Adrenal gland (tissue), 12 donors: ENCODE measurements around the gene AK3. TPM values are rescaled to one million over a fixed set of nuclear protein-coding genes. Genes with fewer than 3 reads are reported as not detected.

Experiments used
- DNase-seq, 7 donors: peaks; one replicate each; pipeline ENCODE4 v3.0.0-alpha.2; 2019 to 2020
- H3K27ac ChIP-seq, 5 donors: fragments of 200-600 bp; sonication (generic) in 4 of 5; 1 replicate in 3 of 5; 2 replicates in 2 of 5; pipeline versions ENCODE4 v1.5.1 to v1.8.0; 2016 to 2020; ENCODE audit warnings: mild to moderate bottlenecking in 1 of 5
- H3K27me3 ChIP-seq: fragments of 200-600 bp; 2 replicates; pipeline ENCODE4 v1.8.0; 2021
- H3K36me3 ChIP-seq, 2 donors: fragments of 200-600 bp; replicated peaks in 1 of 2; 1 replicate in 1 of 2; 2 replicates in 1 of 2; pipeline versions ENCODE4 v1.5.1 to v1.8.0; 2018 to 2022
- H3K4me1 ChIP-seq, 2 donors: fragments of 200-600 bp; replicated peaks in 1 of 2; 1 replicate in 1 of 2; 2 replicates in 1 of 2; pipeline versions ENCODE4 v1.5.1 to v1.8.0; 2018 to 2021
- H3K4me3 ChIP-seq, 4 donors: fragments of 200-600 bp; sonication (generic) in 3 of 4; one replicate each; pipeline ENCODE4 v1.5.1; 2016 to 2018
- H3K9me3 ChIP-seq, 3 donors: fragments of 200-600 bp; sonication (generic) in 1 of 3; replicated peaks in 1 of 3; 1 replicate in 2 of 3; 2 replicates in 1 of 3; pipeline versions ENCODE4 v1.5.1 to v1.8.0; 2016 to 2021
- CTCF ChIP-seq, 6 experiments: fragments of 450-650 bp in 4 of 6; fragments of 200-600 bp in 2 of 6; sonication (generic) in 1 of 6; IDR thresholded peaks; 1 replicate in 5 of 6; 2 replicates in 1 of 6; pipeline versions ENCODE4 v1.5.1 to v1.8.0; 2016 to 2021; ENCODE audit warnings: antibody characterized with exemption in 6 of 6, mild to moderate bottlenecking in 2 of 6, moderate library complexity in 1 of 6
- POLR2A ChIP-seq, 2 donors: fragments of 450-650 bp; IDR thresholded peaks; one replicate each; pipeline ENCODE4 v1.6.1; 2017; ENCODE audit warnings: antibody characterized with exemption in 2 of 2, mild to moderate bottlenecking in 2 of 2, moderate library complexity in 1 of 2
- WGBS, 4 donors: extraction: QIAGEN DNeasy Blood & Tissue Kit in 2 of 4; methylation state at CpG; one replicate each; pipeline versions ENCODE4 v1.1.5 to v1.1.7; 2013 to 2017; 5-methylcytosine and 5-hydroxymethylcytosine counted together
- intact Hi-C, 2 donors: fragments of 100-400 bp; cut with DNase I; formaldehyde crosslinking; loops; one replicate each; pipeline versions ENCODE4 v1.14.1 to v1.15.0; 2022 to 2023
- polyA plus RNA-seq, 3 donors: library from polyadenylated mRNA; stranded (reverse); fragments of 200-250 nt in 2 of 3; fragments of 350-450 nt in 1 of 3; fragmentation: Illumina TruSeq in 1 of 3; extraction: RNeasy Lipid Tissue Mini Kit (QIAGEN cat#74804) in 1 of 3; gene quantifications; one replicate each; pipeline ENCODE4 v1.2.3, GENCODE V29; 2013 to 2014
- total RNA-seq, 9 donors: library from RNA; depleted of rRNA in 4 of 9; stranded (reverse); fragments of >200 nt in 4 of 9; fragments of 120-200 nt in 1 of 9; fragmentation: NEBNext Ultra II Directional in 1 of 9; extraction: Animal tissue kit (Norgen Biotek cat#: 25700) in 1 of 9; gene quantifications; one replicate each; pipeline versions ENCODE4 v1.1.0 to v1.2.4, GENCODE V29; 2013 to 2023
- donor health status: healthy with polysubstance abuse.
- donor health status: Bipolar disorder and iron deficiency.
- donor health status: DM: yes; HTN: yes; CAD: no.
- donor health status: DM: no; HTN: no; CAD: no.
- donor health status: DM: no; HTN: no; CAD: no.
- donor health status: DM: yes; HTN: yes; CAD: no.

AK3 gene
- total and polyA plus RNA-seq, 12 donors: 31.6 to 237 (median 113) TPM

GRCh38 chr9:4717815-4718214 lies 23.2 kb downstream of the AK3 start:
- H3K9me3 ChIP-seq: no peaks in the 10 kb centered on the region
- no peaks in the 10 kb centered on the region for H3K4me1 ChIP-seq
- TF ChIP-seq POLR2A (IDR thresholded peaks at IDR 0.05) (no peak), CTCF (IDR thresholded peaks at IDR 0.05) (no peak)
- no peak overlapping the region for H3K27ac ChIP-seq
- H3K4me3 ChIP-seq: no peak overlapping the region
- peaks cover 0 to 44% of the 10 kb centered on the region in 2 donors for H3K36me3 ChIP-seq
- 89 to 97% (median 92%) methylated on average over 4 of the region's 4 CpGs for WGBS, 4 donors
- H3K27me3 ChIP-seq: no peaks in the 10 kb centered on the region
- intact Hi-C loops: no loop called here
- DNase-seq: no peak

- 79 to 91% (median 87%) methylated on average over 1 of the region's 1 CpG for WGBS, 4 donors
- Histone ChIP-seq H3K27me3 (no peaks in the 10 kb centered on the region), H3K27ac (no peak overlapping the region), H3K4me3 (no peak overlapping the region), H3K36me3 (peaks cover 0 to 43% of the 10 kb centered on the region in 2 donors), H3K9me3 (no peaks in the 10 kb centered on the region), H3K4me1 (no peaks in the 10 kb centered on the region)
- no peak for TF ChIP-seq POLR2A (IDR thresholded peaks at IDR 0.05)
- TF ChIP-seq CTCF (IDR thresholded peaks at IDR 0.05): no peak
- DNase-seq: no peak
- intact Hi-C loops: no loop called here
These were observed 24.8 kb downstream of the AK3 start for GRCh38 chr9:4716163-4716562.

- DNase-seq: no peak
- H3K36me3 ChIP-seq: peaks cover 0 to 54% of the 10 kb centered on the region in 2 donors
- TF ChIP-seq CTCF (IDR thresholded peaks at IDR 0.05) (no peak), POLR2A (IDR thresholded peaks at IDR 0.05) (no peak)
- 91 to 98% (median 93%) methylated on average over 9 of the region's 9 CpGs for WGBS, 4 donors
- H3K9me3 ChIP-seq: no peaks in the 10 kb centered on the region
- no peak overlapping the region for H3K27ac ChIP-seq
- no peak overlapping the region for H3K4me3 ChIP-seq
- no peaks in the 10 kb centered on the region for H3K27me3 ChIP-seq
- intact Hi-C loops: no loop called here
- no peaks in the 10 kb centered on the region for H3K4me1 ChIP-seq
These were observed 26.6 kb downstream of the AK3 start for GRCh38 chr9:4714266-4715016.

GRCh38 chr9:4713849-4714248 lies 27.2 kb downstream of the AK3 start:
- Histone ChIP-seq H3K4me1 (no peaks in the 10 kb centered on the region), H3K27me3 (no peaks in the 10 kb centered on the region), H3K36me3 (peaks cover 0 to 49% of the 10 kb centered on the region in 2 donors), H3K4me3 (no peak overlapping the region), H3K27ac (no peak overlapping the region), H3K9me3 (no peaks in the 10 kb centered on the region)
- no peak for TF ChIP-seq POLR2A (IDR thresholded peaks at IDR 0.05)
- TF ChIP-seq CTCF (IDR thresholded peaks at IDR 0.05): no peak
- DNase-seq: no peak
- WGBS, 4 donors: 56 to 75% (median 63%) methylated on average over 7 of the region's 7 CpGs
- intact Hi-C loops: no loop called here
